Measurements from ENCODE around the gene RNF6.

DNA sequence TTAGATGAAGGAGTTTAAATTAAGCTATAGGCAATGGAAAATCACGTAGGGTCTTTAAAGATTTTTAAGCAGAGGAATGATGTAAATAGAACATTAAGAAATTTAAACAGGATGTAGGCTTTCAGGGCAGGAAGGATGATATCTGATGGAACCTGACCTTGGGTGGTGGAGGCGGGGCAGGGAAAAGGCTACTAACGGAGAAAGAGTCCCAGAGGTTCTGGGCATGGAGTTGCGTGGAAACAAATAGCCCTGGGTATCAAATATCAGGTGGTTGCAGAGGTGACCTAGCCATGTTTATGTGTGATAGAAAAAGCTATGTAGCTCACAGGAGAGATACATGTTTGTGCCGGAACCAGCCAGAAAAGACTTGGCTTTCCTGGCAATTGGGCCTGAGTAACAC is 24.0 kb upstream of the RNF6 start:
- TF ChIP-seq POLR2A (IDR thresholded peaks at IDR 0.05; ENCODE audit: borderline replicate concordance, extremely low read depth, insufficient read depth, insufficient read length) (no peak), CEBPB (IDR thresholded peaks at IDR 0.05; ENCODE audit: low read depth) (no peak), POLR2AphosphoS5 (IDR thresholded peaks at IDR 0.05; ENCODE audit: low read depth, low read length) (no peak)
- TF ChIP-seq, protein P1, sequence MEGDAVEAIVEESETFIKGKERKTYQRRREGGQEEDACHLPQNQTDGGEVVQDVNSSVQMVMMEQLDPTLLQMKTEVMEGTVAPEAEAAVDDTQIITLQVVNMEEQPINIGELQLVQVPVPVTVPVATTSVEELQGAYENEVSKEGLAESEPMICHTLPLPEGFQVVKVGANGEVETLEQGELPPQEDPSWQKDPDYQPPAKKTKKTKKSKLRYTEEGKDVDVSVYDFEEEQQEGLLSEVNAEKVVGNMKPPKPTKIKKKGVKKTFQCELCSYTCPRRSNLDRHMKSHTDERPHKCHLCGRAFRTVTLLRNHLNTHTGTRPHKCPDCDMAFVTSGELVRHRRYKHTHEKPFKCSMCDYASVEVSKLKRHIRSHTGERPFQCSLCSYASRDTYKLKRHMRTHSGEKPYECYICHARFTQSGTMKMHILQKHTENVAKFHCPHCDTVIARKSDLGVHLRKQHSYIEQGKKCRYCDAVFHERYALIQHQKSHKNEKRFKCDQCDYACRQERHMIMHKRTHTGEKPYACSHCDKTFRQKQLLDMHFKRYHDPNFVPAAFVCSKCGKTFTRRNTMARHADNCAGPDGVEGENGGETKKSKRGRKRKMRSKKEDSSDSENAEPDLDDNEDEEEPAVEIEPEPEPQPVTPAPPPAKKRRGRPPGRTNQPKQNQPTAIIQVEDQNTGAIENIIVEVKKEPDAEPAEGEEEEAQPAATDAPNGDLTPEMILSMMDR (IDR thresholded peaks at IDR 0.05 in 2 of 3, conservative IDR thresholded peaks at IDR 0.05 in 1 of 3; ENCODE audit: borderline replicate concordance in 1 of 3, insufficient read depth in 1 of 3, low read depth in 2 of 3, low read length in 2 of 3), result no peak
